HG02623 (cell line): Measurements from ENCODE around the gene USP5.
"Not testable (repeated sequence)": the region's sequence is repeated elsewhere in the genome, so short reads cannot be mapped to it uniquely, and the experiment has no call there.

Experiments
- ATAC-seq: cut with Tn5 transposase; IDR thresholded peaks from one replicate; pipeline ENCODE4 v1.9.1; 2021; ENCODE audit warnings: moderate library complexity; ENCODE audit not compliant: unreplicated experiment

USP5 gene

DNA sequence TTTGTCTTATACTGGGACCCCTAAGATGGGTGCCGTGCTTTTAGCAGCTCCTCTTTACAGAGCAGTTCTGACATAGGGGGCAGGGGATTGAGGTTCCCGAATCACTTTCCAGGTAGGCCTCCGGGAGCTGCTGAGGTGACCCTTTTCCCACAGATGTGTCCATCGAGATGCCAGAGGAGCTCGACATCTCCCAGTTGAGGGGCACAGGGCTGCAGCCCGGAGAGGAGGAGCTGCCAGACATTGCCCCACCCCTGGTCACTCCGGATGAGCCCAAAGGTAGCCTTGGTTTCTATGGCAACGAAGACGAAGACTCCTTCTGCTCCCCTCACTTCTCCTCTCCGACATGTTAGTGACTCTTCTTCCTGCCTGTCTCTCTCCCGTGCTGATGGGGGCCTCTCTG is 11.1 kb downstream of the USP5 start:
- ATAC-seq = no peak

- no peak for ATAC-seq
Measured at GRCh38 chr12:6863586-6864321, 11.8 kb downstream of the USP5 start.

- ATAC-seq = not testable (repeated sequence)
Measured at GRCh38 chr12:6865307-6865706, 13.4 kb downstream of the USP5 start.

DNA sequence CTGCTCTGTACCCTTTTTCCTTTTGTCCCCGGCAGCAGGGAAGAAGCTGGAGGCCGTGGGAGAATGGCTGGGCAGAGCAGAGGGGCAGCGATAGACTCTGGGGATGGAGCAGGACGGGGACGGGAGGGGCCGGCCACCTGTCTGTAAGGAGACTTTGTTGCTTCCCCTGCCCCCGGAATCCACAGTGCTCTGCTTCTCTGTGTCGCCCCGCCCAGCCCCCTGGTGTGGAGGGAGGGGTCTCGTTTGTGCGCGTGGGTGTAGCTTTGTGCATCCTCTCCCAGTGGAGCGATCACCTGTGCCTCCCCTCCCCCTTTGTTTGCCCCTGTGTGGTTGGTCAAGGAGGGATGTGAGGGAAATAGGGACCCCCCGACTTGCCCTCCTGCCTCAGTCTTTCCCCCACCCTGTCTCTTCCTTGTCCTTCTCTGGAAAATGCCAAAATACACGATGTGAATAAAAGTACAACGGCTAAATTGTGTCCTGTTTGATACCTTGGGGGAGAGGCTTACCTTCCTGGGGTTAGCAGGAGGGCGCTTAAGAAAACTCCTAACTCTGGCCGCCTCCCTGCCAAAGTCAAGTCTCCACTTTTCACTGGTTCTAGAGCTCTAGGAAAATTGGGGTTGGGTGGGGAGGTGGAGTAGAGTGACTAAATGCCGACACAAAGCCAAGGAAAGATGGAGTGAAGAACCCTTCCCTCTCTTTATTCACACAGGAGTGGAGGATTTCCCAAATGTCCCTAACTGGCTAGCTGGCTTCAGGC is 14.4 kb downstream of the USP5 start:
- no peak for ATAC-seq

- ATAC-seq = no peak
Measured at GRCh38 chr12:6866920-6867412, 15.0 kb downstream of the USP5 start.

GRCh38 chr12:6867413-6868210 is 15.7 kb downstream of the USP5 start, which contains the start of gene TPI1:
Gene TPI1, plus strand, starts transcription at chr12:6867531. Its CDS starts 36 bp downstream, at chr12:6867567.
- ATAC-seq = peak; percentile 46

- ATAC-seq = no peak
Measured at GRCh38 chr12:6868211-6869048, 16.5 kb downstream of the USP5 start.

DNA sequence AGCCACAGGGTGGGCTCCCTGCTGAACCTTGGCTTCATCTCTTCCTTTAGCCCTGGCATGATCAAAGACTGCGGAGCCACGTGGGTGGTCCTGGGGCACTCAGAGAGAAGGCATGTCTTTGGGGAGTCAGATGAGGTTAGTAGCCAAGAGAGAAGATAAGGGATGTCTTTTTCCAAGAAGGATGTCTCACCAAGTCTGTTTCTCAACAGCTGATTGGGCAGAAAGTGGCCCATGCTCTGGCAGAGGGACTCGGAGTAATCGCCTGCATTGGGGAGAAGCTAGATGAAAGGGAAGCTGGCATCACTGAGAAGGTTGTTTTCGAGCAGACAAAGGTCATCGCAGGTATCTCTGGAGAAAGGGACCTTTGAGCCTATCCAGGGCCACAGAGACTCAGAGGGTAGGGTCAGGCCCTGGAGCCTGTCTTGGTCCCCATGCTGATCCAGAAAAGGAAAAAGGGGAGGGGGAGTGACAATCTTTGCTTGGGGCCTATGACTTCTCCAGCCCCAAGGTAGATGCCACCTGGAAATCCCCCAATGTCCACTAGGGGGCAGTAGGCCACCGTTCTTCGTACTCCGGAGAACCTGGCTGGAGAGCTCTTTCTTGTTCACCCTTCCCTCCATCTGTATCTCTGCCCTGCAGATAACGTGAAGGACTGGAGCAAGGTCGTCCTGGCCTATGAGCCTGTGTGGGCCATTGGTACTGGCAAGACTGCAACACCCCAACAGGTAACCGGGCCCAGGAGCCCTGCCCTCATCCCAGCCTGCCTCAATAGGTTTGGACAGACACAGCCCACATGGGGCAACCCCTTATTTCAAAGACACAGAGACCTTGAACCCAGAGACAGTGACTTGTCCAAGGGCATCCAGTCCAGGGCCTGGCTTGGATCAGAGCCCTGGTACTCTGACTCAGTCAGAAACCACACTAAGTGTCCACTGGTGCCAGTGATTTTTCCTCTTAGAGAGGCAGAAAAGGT is 17.4 kb downstream of the USP5 start:
- no peak for ATAC-seq

- not testable (repeated sequence) for ATAC-seq
Measured at GRCh38 chr12:6870304-6870703, 18.4 kb downstream of the USP5 start.

DNA sequence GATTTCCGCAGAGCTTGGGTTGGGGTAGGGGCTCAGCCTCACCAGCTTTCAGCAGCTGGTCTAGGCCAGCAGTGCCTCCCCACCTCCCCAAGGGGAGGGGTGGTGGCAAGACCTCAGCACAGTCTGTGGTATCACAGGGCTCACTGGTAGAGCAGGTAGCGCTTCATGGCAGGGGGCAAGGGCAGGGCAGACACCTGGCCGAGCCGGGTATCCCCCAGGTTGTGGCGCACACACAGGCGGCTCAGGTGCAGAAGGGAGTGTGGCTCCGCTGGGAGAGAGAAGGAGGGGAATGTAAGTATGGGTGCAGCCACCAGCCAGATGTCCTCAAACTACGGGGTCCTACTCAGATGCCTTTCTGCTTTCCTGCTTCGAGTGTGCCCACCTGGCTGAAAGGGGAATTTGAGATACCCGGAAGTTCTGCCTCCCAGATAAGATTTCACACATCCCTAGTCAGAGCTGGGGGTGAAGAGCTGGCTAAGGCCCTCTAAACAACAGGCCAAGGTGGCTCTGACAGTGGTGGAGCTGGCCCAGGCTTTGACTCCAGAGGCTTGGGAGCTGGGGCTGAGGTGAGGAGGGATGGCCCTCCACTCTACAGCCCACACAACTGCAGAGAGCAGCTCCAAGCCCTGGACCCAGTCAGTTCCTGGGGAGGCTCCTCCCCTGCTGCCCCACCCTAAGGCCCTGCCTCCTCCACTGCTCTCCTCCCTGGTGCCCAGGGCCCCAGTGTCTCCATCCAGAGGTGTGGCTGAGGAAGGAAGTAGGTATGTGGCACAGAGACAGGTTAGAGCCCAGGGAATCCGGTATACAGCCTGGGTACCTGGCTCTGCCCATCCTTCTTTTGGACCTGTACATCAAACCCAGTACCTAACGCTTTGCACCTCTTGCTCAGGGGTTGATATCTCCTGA is 19.4 kb downstream of the USP5 start:
- no peak for ATAC-seq

DNA sequence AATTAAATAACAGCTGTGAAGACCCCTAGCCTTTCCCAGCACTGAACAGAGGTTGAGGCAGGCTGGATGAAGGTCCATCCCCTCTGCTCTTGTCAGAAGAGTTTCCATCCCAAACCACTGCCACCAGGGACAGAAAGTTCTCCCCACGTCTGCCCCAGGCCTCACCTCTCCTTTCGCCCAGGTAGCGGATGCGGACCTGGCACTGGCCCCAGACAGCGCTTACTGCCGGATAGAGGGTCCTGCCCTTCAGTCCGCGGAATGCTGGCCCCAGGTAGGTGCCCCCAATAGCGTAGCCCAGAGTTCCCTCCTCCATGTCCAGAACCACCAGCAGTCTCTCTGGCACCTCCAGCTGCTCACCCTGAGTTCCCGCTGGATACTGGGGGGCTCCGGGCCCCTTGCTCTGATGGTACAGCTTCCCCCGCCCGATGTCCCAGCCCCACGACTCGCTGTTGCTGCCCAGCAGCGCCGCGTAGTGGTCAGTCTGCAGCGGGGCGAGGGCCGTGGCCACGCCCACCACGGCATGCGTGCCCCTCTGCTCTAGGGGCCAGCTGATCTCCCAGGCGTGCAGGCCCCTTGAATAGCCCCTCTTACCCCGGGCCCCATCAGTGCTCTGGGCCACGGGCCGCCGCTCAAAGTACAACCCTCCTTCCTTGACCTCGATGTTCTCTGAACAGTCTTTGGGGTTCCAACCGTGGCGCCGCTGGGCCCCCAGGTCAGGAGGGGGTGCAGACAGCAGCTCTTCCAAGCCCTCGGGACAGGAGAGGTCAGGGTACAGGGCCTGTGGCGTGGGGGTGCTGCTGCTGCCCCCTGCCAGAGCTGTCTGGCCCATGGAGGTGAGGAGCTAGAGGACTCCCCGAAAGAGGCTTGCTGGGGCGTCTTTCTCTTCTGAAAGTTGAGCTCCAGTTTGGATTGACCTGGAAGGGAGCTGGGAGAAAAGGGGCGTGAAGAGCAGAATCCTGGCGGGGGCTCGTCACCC is 20.4 kb downstream of the USP5 start:
- ATAC-seq = no peak

DNA sequence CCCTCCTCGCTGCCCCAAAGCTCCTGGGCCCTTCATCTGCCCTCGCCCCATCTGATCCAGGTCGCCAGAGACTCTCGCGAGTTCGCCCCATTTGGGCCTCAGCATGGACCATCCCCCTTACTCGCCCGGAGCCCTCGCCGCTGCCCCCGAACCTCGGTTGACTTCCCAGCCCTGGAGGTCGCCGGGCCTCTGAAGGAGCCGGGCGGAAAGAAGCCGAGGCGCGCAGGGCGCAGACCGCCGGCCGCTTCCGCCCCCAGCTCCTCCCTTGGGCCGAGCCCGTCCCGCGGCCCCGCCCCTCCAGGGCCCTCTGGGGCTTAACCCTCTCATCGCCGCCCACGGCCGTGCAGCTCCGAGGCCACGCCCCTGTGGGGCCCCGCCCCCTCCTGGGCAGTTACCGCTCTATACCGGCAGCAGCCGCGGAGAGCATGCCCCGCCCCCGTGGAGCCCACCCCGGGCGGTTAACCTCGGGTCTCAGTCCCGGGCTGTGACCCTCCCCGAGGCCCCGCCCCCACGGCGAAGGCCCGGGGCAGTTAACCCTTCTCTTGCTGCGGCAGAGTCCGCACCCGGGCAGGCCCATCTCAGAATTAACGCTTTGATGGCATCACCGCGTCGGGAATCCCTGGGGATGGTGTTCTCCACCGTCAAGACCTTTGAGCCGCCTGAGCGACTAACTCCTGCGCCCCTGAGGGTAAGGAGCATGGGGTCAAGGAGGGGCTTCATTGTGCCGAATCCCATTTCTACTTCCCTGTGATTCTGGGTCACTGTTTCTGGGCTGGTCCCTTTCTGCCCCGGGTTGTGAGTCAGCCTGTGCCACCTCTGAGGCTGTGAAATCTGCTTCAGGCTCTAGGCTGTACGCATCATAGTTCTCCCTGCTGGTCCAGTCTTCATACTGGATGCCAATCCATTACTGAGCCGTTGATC is 21.4 kb downstream of the USP5 start, which contains the start of gene SPSB2:
Gene SPSB2, minus strand, starts transcription at position 210 of the 921 bp plus-strand sequence. CDS start 402 bp downstream, outside the sequence.
- peak; percentile 69 for ATAC-seq

DNA sequence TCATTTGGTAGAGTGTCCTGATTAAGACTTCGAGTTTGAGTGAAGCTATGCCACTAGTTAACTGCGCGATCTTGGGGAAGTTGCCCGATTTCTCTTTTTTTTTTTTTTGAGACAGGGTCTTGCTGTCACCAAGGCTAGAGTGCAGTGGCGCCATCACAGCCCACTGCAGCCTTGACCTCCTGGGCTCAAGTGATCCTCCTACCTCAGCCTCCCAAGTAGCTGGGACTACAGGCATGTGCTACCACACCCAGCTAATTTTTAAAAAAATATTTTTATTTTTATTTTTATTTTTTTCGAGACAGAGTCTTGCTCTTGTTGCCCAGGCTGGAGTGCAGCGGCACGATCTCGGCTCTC is 22.0 kb downstream of the USP5 start:
- ATAC-seq = not testable (repeated sequence)

- ATAC-seq = not testable (repeated sequence)
Measured at GRCh38 chr12:6879824-6880223, 27.9 kb downstream of the USP5 start.

DNA sequence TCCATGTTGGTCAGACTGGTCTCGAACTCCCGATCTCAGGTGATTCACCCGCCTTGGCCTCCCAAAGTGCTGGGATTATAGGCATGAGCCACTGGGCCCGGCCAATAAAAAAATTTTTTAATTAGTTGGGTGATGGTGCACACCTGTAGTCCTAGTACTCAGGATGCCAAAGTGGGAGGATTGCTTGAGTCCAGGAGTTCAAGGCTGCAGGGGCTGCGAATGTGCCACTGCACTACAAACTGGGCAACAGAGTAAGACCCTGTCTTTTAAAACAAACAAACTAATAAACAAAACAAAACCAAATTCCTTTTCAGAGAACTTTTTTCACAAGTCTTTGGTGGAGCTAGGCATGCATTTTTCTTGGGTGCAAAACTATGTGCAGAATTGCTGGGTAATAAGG is 31.3 kb downstream of the USP5 start:
- ATAC-seq = no peak

DNA sequence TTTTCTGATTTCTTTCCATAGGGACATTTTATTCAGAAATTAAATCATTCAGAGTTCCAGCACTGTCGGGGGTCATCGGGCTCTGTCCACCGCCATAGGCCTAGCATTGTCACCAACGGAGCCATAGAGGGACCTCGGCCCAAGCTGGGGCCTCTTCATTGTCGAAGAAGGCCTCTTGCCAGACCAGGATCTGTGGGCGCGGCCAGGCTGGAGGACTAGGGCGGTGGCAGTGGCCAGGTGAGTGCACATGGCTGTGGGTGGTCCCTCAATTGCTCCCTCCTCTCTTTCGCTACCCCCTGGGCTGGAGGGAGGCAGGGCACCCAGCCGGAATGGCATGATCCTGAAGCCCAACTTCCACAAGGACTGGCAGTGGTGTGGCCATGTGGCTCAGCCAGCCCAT is 31.7 kb downstream of the USP5 start:
- ATAC-seq = no peak
